ENCODE measurements around the gene AFF4. TPM values are rescaled to one million over a fixed set of nuclear protein-coding genes. Genes with fewer than 3 reads are reported as not detected.
"Not testable (repeated sequence)": the region's sequence is repeated elsewhere in the genome, so short reads cannot be mapped to it uniquely, and the experiment has no call there.

Gene AFF4
- polyA plus RNA-seq, 1 experiment = 62.3 TPM

DNA sequence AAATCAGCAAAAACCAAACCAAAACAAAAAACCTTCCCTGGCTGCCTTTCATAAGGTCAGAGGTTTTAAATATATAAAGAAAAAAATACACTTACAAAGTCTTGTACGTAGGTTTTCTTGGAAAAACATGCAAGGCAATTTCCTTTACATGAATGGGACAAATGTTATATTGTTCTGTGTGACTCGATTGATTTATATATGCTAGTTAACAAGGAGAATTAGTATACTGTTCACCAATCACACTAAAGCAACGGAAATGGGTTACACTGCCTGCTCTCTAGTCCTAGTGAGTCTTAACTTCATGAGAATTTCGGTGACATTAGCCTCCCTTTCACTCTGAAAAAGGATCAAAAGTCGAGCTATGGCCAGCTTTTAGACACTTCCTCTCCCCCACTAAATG is 102.7 kb downstream of the AFF4 start:
- no peak overlapping the region for H3K4me3 ChIP-seq (ENCODE audit: low read depth, low read length)
- no peak for DNase-seq (ENCODE audit: low read depth, low spot score)
- CTCF ChIA-PET = interaction anchor here (0.7 to 2.8 kb wide), 7 partner anchors 22 to 474 kb away, joined by 3 to 11 read pairs (median 4); partner anchors contain the start of gene SHROOM1
- POLR2A ChIA-PET = no interaction called here
- H3K27me3 ChIP-seq (ENCODE audit: control insufficient read depth, insufficient read depth, low read length) = no peaks in the 10 kb centered on the region
- no peaks in the 10 kb centered on the region for H3K9me3 ChIP-seq (ENCODE audit: control insufficient read depth, insufficient read depth, low read length)
- TF ChIP-seq, protein P1, sequence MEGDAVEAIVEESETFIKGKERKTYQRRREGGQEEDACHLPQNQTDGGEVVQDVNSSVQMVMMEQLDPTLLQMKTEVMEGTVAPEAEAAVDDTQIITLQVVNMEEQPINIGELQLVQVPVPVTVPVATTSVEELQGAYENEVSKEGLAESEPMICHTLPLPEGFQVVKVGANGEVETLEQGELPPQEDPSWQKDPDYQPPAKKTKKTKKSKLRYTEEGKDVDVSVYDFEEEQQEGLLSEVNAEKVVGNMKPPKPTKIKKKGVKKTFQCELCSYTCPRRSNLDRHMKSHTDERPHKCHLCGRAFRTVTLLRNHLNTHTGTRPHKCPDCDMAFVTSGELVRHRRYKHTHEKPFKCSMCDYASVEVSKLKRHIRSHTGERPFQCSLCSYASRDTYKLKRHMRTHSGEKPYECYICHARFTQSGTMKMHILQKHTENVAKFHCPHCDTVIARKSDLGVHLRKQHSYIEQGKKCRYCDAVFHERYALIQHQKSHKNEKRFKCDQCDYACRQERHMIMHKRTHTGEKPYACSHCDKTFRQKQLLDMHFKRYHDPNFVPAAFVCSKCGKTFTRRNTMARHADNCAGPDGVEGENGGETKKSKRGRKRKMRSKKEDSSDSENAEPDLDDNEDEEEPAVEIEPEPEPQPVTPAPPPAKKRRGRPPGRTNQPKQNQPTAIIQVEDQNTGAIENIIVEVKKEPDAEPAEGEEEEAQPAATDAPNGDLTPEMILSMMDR (IDR thresholded peaks at IDR 0.05; ENCODE audit: low read depth, low read length) = no peak
- no peak overlapping the region for H3K27ac ChIP-seq (ENCODE audit: low read depth, low read length)

- Histone ChIP-seq H3K27ac (ENCODE audit: low read depth, low read length) (no peak overlapping the region), H3K27me3 (ENCODE audit: control insufficient read depth, insufficient read depth, low read length) (no peaks in the 10 kb centered on the region), H3K9me3 (ENCODE audit: control insufficient read depth, insufficient read depth, low read length) (no peaks in the 10 kb centered on the region), H3K4me3 (ENCODE audit: low read depth, low read length) (no peak overlapping the region)
- POLR2A ChIA-PET = no interaction called here
- CTCF ChIA-PET = interaction anchor here (0.5 to 2.8 kb wide), 8 partner anchors 23 to 474 kb away, joined by 3 to 11 read pairs (median 4); partner anchors contain the start of gene SHROOM1
- DNase-seq (ENCODE audit: low read depth, low spot score) = no peak
- TF ChIP-seq, protein P1 (IDR thresholded peaks at IDR 0.05; ENCODE audit: low read depth, low read length) = no peak
Measured at GRCh38 chr5:132859889-132860437, 103.5 kb downstream of the AFF4 start.

DNA sequence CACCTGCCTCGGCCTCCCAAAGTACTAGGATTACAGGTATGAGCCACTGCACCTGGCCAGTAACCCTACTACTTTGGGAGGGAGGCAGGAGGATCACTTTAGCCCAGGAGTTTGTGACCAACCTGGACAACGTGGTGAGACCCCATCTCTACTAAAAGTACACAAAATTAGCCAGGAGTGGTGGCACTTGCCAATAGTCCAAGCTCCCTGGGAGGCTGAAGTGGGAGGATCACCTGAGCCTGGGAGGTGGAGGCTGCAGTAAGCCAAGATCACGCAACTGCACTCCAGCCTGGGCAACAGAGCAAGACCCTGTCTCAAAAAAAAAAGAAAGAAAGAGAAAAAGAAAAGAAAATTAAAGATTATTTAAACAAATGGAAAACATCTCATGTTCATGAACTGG is 107.4 kb downstream of the AFF4 start:
- no peaks in the 10 kb centered on the region for H3K9me3 ChIP-seq (ENCODE audit: control insufficient read depth, insufficient read depth, low read length)
- ChIA-PET CTCF (interaction anchor here (3.1 kb wide), 1 partner anchor 36 kb away, joined by 13 read pairs; no protein-coding TSS in a partner anchor), POLR2A (no interaction called here)
- H3K4me3 ChIP-seq (ENCODE audit: low read depth, low read length) = no peak overlapping the region
- TF ChIP-seq, protein P1 (IDR thresholded peaks at IDR 0.05; ENCODE audit: low read depth, low read length) = no peak
- no peak for DNase-seq (ENCODE audit: low read depth, low spot score)
- no peaks in the 10 kb centered on the region for H3K27me3 ChIP-seq (ENCODE audit: control insufficient read depth, insufficient read depth, low read length)
- no peak overlapping the region for H3K27ac ChIP-seq (ENCODE audit: low read depth, low read length)

DNA sequence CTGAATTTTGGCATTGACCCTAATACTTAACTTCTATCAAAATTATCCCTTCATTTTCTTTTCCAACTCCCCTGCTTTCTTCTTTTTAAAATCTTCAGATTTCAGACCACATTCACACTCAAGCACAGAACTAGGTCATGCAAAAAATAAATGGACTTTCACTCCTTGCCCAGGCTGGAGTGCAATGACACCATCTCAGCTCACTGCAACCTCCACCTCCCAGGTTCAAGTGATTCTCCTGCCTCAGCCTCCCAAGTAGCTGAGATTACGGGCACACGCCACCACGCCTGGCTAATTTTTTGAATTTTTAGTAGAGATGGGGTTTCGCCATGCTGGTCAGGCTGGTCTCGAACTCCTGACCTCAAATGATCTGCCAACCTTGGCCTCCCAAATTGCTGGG is 108.4 kb downstream of the AFF4 start:
- not testable (repeated sequence) for H3K27me3 ChIP-seq (ENCODE audit: control insufficient read depth, insufficient read depth, low read length); H3K9me3 ChIP-seq (ENCODE audit: control insufficient read depth, insufficient read depth, low read length); H3K27ac ChIP-seq (ENCODE audit: low read depth, low read length); DNase-seq (ENCODE audit: low read depth, low spot score); H3K4me3 ChIP-seq (ENCODE audit: low read depth, low read length)
- POLR2A ChIA-PET = interaction anchor here (1.1 to 1.6 kb wide), 2 partner anchors 11 to 16 kb away, joined by 3 read pairs; no protein-coding TSS in a partner anchor
- CTCF ChIA-PET = interaction anchor here (1.1 to 3.1 kb wide), 4 partner anchors 10 to 35 kb away, joined by 3 to 14 read pairs (median 10); partner anchors contain the start of gene SHROOM1

DNA sequence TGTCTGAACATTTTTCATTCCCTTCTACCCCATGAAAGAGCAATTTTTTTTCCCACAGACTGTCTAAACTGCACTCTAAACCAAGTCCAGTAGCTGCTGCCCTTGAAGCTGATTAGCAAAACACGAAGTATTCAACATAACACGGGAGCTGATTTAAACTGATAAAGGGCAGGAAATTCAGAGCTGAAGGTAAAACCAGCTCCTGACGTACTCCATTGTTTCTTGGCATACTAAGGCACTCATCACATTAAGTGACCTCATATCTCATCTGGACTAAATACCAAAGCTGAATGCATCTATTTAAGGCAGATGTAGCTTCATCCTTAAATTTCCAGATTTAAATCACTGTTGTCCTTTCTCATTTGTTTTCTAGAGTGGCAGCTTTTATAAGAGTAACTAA is 109.1 kb downstream of the AFF4 start:
- CTCF ChIA-PET = interaction anchor here (1.1 to 3.1 kb wide), 4 partner anchors 11 to 34 kb away, joined by 3 to 14 read pairs (median 10); partner anchors contain the start of gene SHROOM1
- no peak overlapping the region for H3K27ac ChIP-seq (ENCODE audit: low read depth, low read length)

More for the DNA sequence above, 109.1 kb downstream of the AFF4 start:
- Histone ChIP-seq H3K4me3 (ENCODE audit: low read depth, low read length) (no peak overlapping the region), H3K27me3 (ENCODE audit: control insufficient read depth, insufficient read depth, low read length) (no peaks in the 10 kb centered on the region), H3K9me3 (ENCODE audit: control insufficient read depth, insufficient read depth, low read length) (no peaks in the 10 kb centered on the region)
- POLR2A ChIA-PET = interaction anchor here (0.7 to 1.6 kb wide), 3 partner anchors 12 to 31 kb away, joined by 3 read pairs; no protein-coding TSS in a partner anchor
- TF ChIP-seq, protein P1 (IDR thresholded peaks at IDR 0.05; ENCODE audit: low read depth, low read length) = no peak
- DNase-seq (ENCODE audit: low read depth, low spot score) = no peak
